Cardiac muscle cell (in vitro differentiated cells and primary cell): ENCODE data around the gene WFS1. TPM values are rescaled to one million over a fixed set of nuclear protein-coding genes. Genes with fewer than 3 reads are reported as not detected.

Source experiments
- DNase-seq, 2 donors: peaks; one replicate each; pipeline versions ENCODE4 v3.0.0 to v3.0.0-alpha.2; 2010 to 2017; ENCODE audit warnings: low read depth in 1 of 2, low spot score in 1 of 2
- H3K27ac ChIP-seq: fragments of 200-600 bp; sonication (generic); 2 replicates; pipeline ENCODE4 v1.5.1; 2016
- H3K27me3 ChIP-seq: fragments of 200-600 bp; sonication (generic); 2 replicates; pipeline ENCODE4 v1.6.0; 2016; ENCODE audit warnings: control low read depth
- H3K36me3 ChIP-seq: fragments of 200-600 bp; sonication (generic); 2 replicates; pipeline ENCODE4 v1.5.1; 2016; ENCODE audit warnings: control low read depth
- H3K4me1 ChIP-seq: fragments of 200-600 bp; sonication (generic); 2 replicates; pipeline ENCODE4 v1.8.1; 2017; ENCODE audit warnings: low read depth, mild to moderate bottlenecking, mixed run types
- H3K4me3 ChIP-seq: fragments of 200-600 bp; sonication (generic); 2 replicates; pipeline ENCODE4 v1.5.1; 2016; ENCODE audit warnings: mild to moderate bottlenecking
- H3K9me3 ChIP-seq: fragments of 200-600 bp; sonication (generic); 2 replicates; pipeline ENCODE4 v1.5.1; 2017; ENCODE audit warnings: low read depth, mild to moderate bottlenecking, control low read depth
- polyA plus RNA-seq: library from polyadenylated mRNA; unstranded; fragments of >200 nt; fragmentation: Nextera tagmentation; extraction: Ambion mirVana; gene quantifications from 2 replicates; pipeline ENCODE4 v1.2.1, GENCODE V29; 2016
- total RNA-seq: library from RNA; depleted of rRNA; stranded (reverse); fragments of >200 nt; gene quantifications from 2 replicates; pipeline ENCODE4 v1.2.3, GENCODE V29; 2016
- TF ChIP-seq, protein P1 (sequence below): IDR thresholded peaks from 2 replicates; pipeline ENCODE4 v1.5.1; 2012; ENCODE audit warnings: low read depth, mild to moderate bottlenecking, low read length

WFS1 gene
- total and polyA plus RNA-seq, 2 experiments from 2014 or later = 29.0 to 30.4 TPM

DNA sequence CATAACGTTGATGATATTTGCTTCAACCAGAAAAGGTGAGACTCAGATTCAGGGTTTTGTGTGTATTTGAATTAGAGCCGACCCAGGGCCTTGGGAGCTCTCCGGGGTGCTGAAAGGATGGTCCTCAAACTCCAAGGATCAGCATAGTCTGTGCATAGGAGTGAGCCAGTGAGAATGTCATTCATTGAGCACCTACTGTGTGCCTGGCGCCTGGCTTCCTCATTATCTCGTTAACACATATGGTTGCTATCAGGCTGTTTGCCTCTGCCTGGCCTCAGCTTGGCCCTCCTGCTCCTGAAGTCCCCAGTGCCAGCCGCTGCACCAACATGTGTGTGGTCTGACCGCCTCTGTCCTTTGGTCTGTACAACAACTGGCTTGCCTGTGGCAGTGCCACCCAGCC, 44.2 kb upstream of the WFS1 start:
- Histone ChIP-seq H3K27ac (no peak overlapping the region), H3K4me3 (no peak overlapping the region), H3K4me1 (no peaks in the 10 kb centered on the region), H3K36me3 (no peaks in the 10 kb centered on the region), H3K27me3 (peaks cover 10% of the 10 kb centered on the region), H3K9me3 (no peaks in the 10 kb centered on the region)
- DNase-seq = peak; percentile 32 to 80
- TF ChIP-seq, protein P1, sequence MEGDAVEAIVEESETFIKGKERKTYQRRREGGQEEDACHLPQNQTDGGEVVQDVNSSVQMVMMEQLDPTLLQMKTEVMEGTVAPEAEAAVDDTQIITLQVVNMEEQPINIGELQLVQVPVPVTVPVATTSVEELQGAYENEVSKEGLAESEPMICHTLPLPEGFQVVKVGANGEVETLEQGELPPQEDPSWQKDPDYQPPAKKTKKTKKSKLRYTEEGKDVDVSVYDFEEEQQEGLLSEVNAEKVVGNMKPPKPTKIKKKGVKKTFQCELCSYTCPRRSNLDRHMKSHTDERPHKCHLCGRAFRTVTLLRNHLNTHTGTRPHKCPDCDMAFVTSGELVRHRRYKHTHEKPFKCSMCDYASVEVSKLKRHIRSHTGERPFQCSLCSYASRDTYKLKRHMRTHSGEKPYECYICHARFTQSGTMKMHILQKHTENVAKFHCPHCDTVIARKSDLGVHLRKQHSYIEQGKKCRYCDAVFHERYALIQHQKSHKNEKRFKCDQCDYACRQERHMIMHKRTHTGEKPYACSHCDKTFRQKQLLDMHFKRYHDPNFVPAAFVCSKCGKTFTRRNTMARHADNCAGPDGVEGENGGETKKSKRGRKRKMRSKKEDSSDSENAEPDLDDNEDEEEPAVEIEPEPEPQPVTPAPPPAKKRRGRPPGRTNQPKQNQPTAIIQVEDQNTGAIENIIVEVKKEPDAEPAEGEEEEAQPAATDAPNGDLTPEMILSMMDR = no peak

DNA sequence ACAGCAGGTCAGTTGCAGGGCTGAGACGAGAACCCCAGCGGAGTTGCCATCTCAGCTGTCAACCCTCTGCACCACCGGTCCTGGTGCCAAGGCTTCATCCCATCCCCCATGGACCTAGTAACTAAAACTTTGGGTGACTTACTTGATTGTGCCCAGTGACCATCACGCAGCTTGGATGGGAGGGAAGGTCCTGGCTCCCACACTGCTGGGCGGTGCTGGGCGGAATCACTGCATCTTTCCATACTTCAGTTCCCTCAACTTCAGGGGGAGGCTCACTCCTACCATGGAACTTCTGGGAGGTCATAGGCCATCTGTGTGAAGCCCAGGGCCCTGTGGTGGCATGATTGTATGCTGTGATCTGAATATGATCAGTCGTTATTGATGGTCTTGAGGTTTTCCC, 43.1 kb upstream of the WFS1 start:
- no peak overlapping the region for H3K27ac ChIP-seq
- H3K36me3 ChIP-seq = no peaks in the 10 kb centered on the region
- TF ChIP-seq, protein P1 = no peak
- peaks cover 3% of the 10 kb centered on the region for H3K27me3 ChIP-seq
- H3K4me1 ChIP-seq = no peaks in the 10 kb centered on the region
- no peak overlapping the region for H3K4me3 ChIP-seq
- no peaks in the 10 kb centered on the region for H3K9me3 ChIP-seq
- no peak for DNase-seq

DNA sequence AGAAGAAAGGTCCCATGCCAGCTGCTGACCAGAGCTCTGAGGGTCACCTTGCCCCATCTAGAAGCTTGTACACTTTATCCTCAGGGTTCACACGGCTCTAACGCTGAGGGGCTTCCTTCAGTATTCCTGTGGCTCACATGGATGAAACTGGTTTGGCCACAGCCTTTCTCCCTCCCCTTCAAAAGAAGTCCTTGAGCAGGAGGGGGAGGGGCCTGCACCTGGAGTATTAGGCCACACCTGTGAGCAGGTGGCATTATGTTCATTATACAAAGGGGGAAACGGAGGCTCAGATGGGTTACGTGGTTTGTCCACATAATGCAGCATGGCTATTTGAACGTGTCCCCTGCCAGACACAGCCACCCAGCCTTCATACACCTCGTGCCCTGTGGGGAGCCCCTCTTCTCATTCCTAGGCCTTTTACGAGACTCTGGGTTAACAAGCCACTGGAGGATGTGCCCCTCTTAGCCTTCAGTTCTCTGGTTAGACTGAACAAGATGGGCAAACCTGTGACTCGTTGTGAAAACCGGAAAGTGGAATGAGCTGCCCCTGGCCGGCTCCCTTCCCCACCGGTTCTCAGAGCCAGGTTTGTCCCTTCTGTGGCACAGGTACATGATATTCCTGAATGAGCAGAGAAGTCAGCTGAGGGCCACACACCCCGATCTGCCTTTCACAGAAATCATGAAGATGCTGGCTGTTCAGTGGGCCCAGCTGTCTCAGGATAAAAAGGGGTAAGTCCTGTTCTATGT, 42.1 kb upstream of the WFS1 start:
- Histone ChIP-seq H3K27ac (no peak overlapping the region), H3K9me3 (no peaks in the 10 kb centered on the region), H3K4me1 (no peaks in the 10 kb centered on the region), H3K4me3 (no peak overlapping the region), H3K27me3 (no peaks in the 10 kb centered on the region), H3K36me3 (no peaks in the 10 kb centered on the region)
- no peak for DNase-seq
- TF ChIP-seq, protein P1 = no peak

- no peak for DNase-seq
- Histone ChIP-seq H3K4me1 (no peaks in the 10 kb centered on the region), H3K27ac (no peak overlapping the region), H3K27me3 (no peaks in the 10 kb centered on the region), H3K4me3 (no peak overlapping the region), H3K9me3 (no peaks in the 10 kb centered on the region), H3K36me3 (no peaks in the 10 kb centered on the region)
- TF ChIP-seq, protein P1 = no peak
These were observed 41.2 kb upstream of the WFS1 start for GRCh38 chr4:6228158-6229067.

DNA sequence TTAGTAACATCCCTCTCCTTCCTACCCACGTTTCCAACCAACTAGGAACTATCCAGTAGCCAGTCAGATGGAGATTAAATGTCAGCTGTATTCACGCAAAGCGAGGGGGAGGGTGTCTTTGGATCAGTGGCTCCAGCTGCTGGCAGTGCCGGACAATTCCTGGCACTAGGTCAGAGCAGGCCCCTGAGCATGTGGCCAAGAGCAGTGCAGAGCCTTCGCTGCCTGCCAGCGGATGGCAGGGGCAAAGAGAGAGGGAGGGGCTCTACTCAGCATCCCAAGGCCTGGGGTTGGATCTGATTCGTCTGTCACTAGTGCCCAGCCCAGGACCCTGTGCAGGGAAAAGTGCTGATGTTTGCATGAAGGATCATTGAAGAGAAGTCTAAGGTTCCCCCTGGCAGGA, 40.6 kb upstream of the WFS1 start:
- no peaks in the 10 kb centered on the region for H3K27me3 ChIP-seq
- no peak for DNase-seq
- no peaks in the 10 kb centered on the region for H3K36me3 ChIP-seq
- TF ChIP-seq, protein P1 = no peak
- no peak overlapping the region for H3K4me3 ChIP-seq
- H3K4me1 ChIP-seq = no peaks in the 10 kb centered on the region
- no peak overlapping the region for H3K27ac ChIP-seq
- H3K9me3 ChIP-seq = no peaks in the 10 kb centered on the region
